Measurements from ENCODE around the gene GNAO1.

GNAO1 gene

GRCh38 chr16:56329887-56330286 lies 138.6 kb downstream of the GNAO1 start:
- Mint-ChIP-seq H3K9me3 (no peaks in the 10 kb centered on the region), H3K4me3 (no peak overlapping the region), H3K36me3 (no peaks in the 10 kb centered on the region), H3K27ac (no peak overlapping the region), H3K4me1 (no peaks in the 10 kb centered on the region), H3K27me3 (no peaks in the 10 kb centered on the region)

- no peaks in the 10 kb centered on the region for H3K27me3 Mint-ChIP-seq
- H3K27ac Mint-ChIP-seq: no peak overlapping the region
- no peak overlapping the region for H3K4me3 Mint-ChIP-seq
- no peaks in the 10 kb centered on the region for H3K4me1 Mint-ChIP-seq
- H3K36me3 Mint-ChIP-seq: no peaks in the 10 kb centered on the region
- no peaks in the 10 kb centered on the region for H3K9me3 Mint-ChIP-seq
Measured at GRCh38 chr16:56330476-56330875, 139.2 kb downstream of the GNAO1 start.

- no peaks in the 10 kb centered on the region for H3K36me3 Mint-ChIP-seq
- H3K4me3 Mint-ChIP-seq: no peak overlapping the region
- H3K4me1 Mint-ChIP-seq: no peaks in the 10 kb centered on the region
- no peak overlapping the region for H3K27ac Mint-ChIP-seq
- no peaks in the 10 kb centered on the region for H3K9me3 Mint-ChIP-seq
- no peaks in the 10 kb centered on the region for H3K27me3 Mint-ChIP-seq
Measured at GRCh38 chr16:56331399-56331798, 140.1 kb downstream of the GNAO1 start.

DNA sequence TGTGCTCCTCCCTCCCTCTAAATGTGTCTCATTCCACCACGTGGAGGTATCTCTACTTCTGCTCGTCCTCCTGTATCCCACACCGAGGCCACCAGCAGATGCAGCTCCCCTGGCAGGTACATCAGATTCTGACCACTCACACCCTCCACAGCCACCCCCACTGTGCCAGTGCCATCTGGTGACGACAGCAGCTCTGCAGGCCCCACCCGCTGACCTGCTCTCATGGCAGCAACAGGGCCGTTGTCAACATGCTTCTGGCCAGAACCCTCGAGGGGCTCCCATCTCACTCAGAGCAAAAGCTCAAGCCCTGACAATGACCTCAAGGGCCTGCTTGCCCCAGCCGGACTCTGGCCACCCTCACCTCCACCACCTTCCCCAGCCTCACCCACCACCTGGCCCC lies 140.6 kb downstream of the GNAO1 start:
- Mint-ChIP-seq H3K36me3 (no peaks in the 10 kb centered on the region), H3K4me3 (no peak overlapping the region), H3K27me3 (no peaks in the 10 kb centered on the region), H3K9me3 (no peaks in the 10 kb centered on the region), H3K4me1 (no peaks in the 10 kb centered on the region), H3K27ac (no peak overlapping the region)

- H3K9me3 Mint-ChIP-seq: no peaks in the 10 kb centered on the region
- no peaks in the 10 kb centered on the region for H3K36me3 Mint-ChIP-seq
- H3K4me3 Mint-ChIP-seq: no peak overlapping the region
- H3K27me3 Mint-ChIP-seq: no peaks in the 10 kb centered on the region
- no peaks in the 10 kb centered on the region for H3K4me1 Mint-ChIP-seq
- no peak overlapping the region for H3K27ac Mint-ChIP-seq
Measured at GRCh38 chr16:56332464-56333079, 141.3 kb downstream of the GNAO1 start.

- no peaks in the 10 kb centered on the region for H3K27me3 Mint-ChIP-seq
Measured at GRCh38 chr16:56334761-56335160, 143.5 kb downstream of the GNAO1 start.

GRCh38 chr16:56336071-56336688 lies 144.9 kb downstream of the GNAO1 start:
- Mint-ChIP-seq H3K9me3 (no peaks in the 10 kb centered on the region), H3K4me3 (no peak overlapping the region)

More at GRCh38 chr16:56334761-56335160, 143.5 kb downstream of the GNAO1 start:
- no peaks in the 10 kb centered on the region for H3K9me3 Mint-ChIP-seq
- H3K4me3 Mint-ChIP-seq: no peak overlapping the region
- H3K27ac Mint-ChIP-seq: no peak overlapping the region
- no peaks in the 10 kb centered on the region for H3K4me1 Mint-ChIP-seq
- no peaks in the 10 kb centered on the region for H3K36me3 Mint-ChIP-seq

GRCh38 chr16:56336711-56337110 lies 145.4 kb downstream of the GNAO1 start:
- Mint-ChIP-seq H3K27me3 (no peaks in the 10 kb centered on the region), H3K36me3 (no peaks in the 10 kb centered on the region), H3K4me3 (no peak overlapping the region), H3K4me1 (no peaks in the 10 kb centered on the region), H3K9me3 (no peaks in the 10 kb centered on the region), H3K27ac (no peak overlapping the region)

More at GRCh38 chr16:56336071-56336688, 144.9 kb downstream of the GNAO1 start:
- no peak overlapping the region for H3K27ac Mint-ChIP-seq
- no peaks in the 10 kb centered on the region for H3K27me3 Mint-ChIP-seq
- no peaks in the 10 kb centered on the region for H3K36me3 Mint-ChIP-seq
- H3K4me1 Mint-ChIP-seq: no peaks in the 10 kb centered on the region

DNA sequence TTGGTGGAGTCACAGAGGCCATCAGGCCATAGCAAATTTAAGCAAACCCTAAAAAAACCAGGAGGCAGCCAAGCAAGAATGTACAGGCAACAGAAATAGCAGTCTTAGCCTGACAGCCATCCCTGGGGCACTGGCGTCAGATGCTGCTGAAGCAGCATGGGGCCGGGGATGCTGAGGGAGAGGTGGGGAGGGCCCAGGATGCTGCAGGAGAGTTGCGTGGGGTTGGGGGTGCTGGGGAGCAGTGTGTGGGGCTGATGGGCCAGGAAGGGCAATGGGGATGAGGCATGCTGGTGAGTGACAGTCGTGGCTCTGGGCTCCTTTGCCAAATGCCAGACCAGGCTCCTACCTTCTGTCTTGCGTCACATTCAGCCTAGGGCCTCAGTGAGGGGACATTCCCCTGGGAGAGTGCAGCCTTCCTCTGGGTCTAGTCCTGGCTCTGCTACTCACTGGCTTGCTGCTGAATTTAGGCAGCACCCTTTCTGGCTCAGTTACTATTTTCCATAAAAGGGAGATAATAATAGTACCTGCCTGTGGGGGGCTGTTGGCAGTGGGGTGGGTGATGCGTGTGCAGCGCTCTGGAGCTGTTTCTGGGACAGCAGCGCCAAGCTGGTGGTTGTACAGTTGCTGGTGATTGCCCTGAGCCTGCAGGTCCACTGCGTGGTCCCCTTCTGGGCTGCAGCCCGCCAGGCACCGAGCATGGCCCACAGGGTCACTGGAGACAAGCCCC lies 146.0 kb downstream of the GNAO1 start:
- no peaks in the 10 kb centered on the region for H3K27me3 Mint-ChIP-seq
- no peaks in the 10 kb centered on the region for H3K9me3 Mint-ChIP-seq
- no peak overlapping the region for H3K4me3 Mint-ChIP-seq
- H3K27ac Mint-ChIP-seq: no peak overlapping the region
- no peaks in the 10 kb centered on the region for H3K36me3 Mint-ChIP-seq
- no peaks in the 10 kb centered on the region for H3K4me1 Mint-ChIP-seq

- H3K27ac Mint-ChIP-seq: no peak overlapping the region
- no peaks in the 10 kb centered on the region for H3K27me3 Mint-ChIP-seq
- H3K4me1 Mint-ChIP-seq: no peaks in the 10 kb centered on the region
- no peak overlapping the region for H3K4me3 Mint-ChIP-seq
- H3K36me3 Mint-ChIP-seq: no peaks in the 10 kb centered on the region
- no peaks in the 10 kb centered on the region for H3K9me3 Mint-ChIP-seq
Measured at GRCh38 chr16:56337858-56338325, 146.6 kb downstream of the GNAO1 start.

DNA sequence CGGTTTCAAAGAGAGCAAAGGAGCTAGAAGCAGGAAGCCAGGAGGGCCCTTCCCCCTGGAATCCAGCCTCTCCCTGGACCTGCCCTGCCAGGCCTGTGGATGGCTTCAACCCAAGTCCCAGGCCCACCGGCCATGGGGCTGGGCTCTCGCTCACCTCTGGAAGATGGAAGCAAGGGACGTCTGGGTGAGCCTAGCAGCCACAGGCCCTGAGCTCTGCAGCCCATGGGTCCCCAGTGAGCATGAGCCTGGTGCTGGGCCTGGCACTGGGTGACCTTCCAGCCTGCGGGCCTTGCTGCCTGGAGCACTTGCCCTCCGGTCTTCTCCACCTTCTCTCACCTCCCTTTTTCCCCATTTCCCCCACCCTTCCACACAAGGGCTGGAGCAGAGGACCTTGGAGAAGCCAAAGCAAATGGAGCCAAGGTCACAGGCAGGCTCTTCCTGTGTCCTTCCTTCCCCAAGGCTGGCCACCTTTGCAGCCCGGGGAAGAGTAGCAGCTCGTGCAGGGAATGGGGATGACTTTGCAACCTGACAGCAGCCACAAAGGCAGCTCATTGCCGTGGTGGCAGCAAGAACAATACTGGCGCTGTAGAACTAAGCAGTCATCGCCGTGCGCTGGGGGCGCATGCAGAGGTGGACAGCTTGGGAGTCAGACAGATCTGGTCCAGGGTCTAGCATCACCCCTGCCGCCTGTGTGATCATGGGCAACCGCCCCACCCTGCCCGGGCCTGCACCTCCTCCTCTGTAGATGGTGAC lies 147.5 kb downstream of the GNAO1 start:
- Mint-ChIP-seq H3K4me3 (no peak overlapping the region), H3K36me3 (no peaks in the 10 kb centered on the region), H3K27me3 (no peaks in the 10 kb centered on the region), H3K4me1 (no peaks in the 10 kb centered on the region), H3K27ac (no peak overlapping the region), H3K9me3 (no peaks in the 10 kb centered on the region)

GRCh38 chr16:56339431-56340195 lies 148.3 kb downstream of the GNAO1 start:
- Mint-ChIP-seq H3K4me1 (no peaks in the 10 kb centered on the region), H3K27me3 (no peaks in the 10 kb centered on the region), H3K9me3 (no peaks in the 10 kb centered on the region), H3K36me3 (no peaks in the 10 kb centered on the region), H3K27ac (no peak overlapping the region), H3K4me3 (no peak overlapping the region)

GRCh38 chr16:56340416-56340815 lies 149.1 kb downstream of the GNAO1 start:
- H3K27ac Mint-ChIP-seq: no peak overlapping the region
- no peaks in the 10 kb centered on the region for H3K4me1 Mint-ChIP-seq
- no peaks in the 10 kb centered on the region for H3K9me3 Mint-ChIP-seq

DNA sequence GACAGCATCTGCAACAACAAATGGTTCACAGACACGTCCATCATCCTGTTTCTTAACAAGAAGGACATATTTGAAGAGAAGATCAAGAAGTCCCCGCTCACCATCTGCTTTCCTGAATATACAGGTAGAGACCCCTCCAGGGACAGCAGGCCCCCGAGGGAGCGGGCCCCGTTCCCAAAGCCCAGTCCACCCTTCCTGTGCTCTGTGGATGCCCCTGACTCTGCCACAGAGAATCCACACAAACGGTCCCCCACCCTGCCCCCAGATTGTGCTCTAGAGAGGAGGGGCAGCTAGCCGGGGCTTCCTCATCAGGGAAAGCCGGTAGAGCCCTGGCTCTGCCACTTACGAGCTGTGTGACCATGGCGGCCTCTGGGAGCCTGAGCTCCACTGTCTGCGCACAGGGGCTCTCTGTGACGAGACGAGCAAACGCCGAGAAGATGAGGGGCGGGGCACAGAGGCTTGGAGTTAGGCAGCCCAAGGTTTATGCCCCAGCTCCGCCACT lies 149.6 kb downstream of the GNAO1 start:
- Mint-ChIP-seq H3K27me3 (no peaks in the 10 kb centered on the region), H3K36me3 (no peaks in the 10 kb centered on the region), H3K27ac (no peak overlapping the region), H3K4me1 (no peaks in the 10 kb centered on the region), H3K4me3 (no peak overlapping the region), H3K9me3 (no peaks in the 10 kb centered on the region)

More at GRCh38 chr16:56340416-56340815, 149.1 kb downstream of the GNAO1 start:
- Mint-ChIP-seq H3K36me3 (no peaks in the 10 kb centered on the region), H3K27me3 (no peaks in the 10 kb centered on the region), H3K4me3 (no peak overlapping the region)
